HEK293 (cell line): Measurements from ENCODE around the gene SDC3.

ENCODE experiments used
- GFI1B ChIP-seq: fragments of 450-650 bp; formaldehyde crosslinking; IDR thresholded peaks from 2 replicates; pipeline ENCODE4 v1.5.1; 2016; ENCODE audit warnings: missing biosample characterization, missing genetic modification characterization
- PRDM1 ChIP-seq: fragments of 450-650 bp; formaldehyde crosslinking; IDR thresholded peaks from 2 replicates; pipeline ENCODE4; 2016; ENCODE audit warnings: missing biosample characterization, missing genetic modification characterization
- SETDB1 ChIP-seq: IDR thresholded peaks from one replicate; pipeline ENCODE4 v1.6.1; 2017; ENCODE audit warnings: mild to moderate bottlenecking, low read length, moderate library complexity, mixed read lengths; ENCODE audit not compliant: insufficient read length
- ZBTB17 ChIP-seq: fragments of 450-650 bp; formaldehyde crosslinking; IDR thresholded peaks from 2 replicates; pipeline ENCODE4 v1.5.1; 2016; ENCODE audit warnings: missing biosample characterization, missing genetic modification characterization
- ZNF10 ChIP-seq: fragments of 450-650 bp; formaldehyde crosslinking; IDR thresholded peaks from 2 replicates; pipeline ENCODE4 v1.5.1; 2017; ENCODE audit warnings: missing biosample characterization, missing genetic modification characterization
- ZNF362 ChIP-seq: fragments of 450-650 bp; formaldehyde crosslinking; IDR thresholded peaks from 2 replicates; pipeline ENCODE4 v1.5.1; 2016; ENCODE audit warnings: missing biosample characterization, missing genetic modification characterization
- ZNF621 ChIP-seq: fragments of 450-650 bp; formaldehyde crosslinking; IDR thresholded peaks from 2 replicates; pipeline ENCODE4 v1.5.1; 2017; ENCODE audit warnings: missing biosample characterization, missing genetic modification characterization
- ZNF704 ChIP-seq: fragments of 450-650 bp; formaldehyde crosslinking; IDR thresholded peaks from 2 replicates; pipeline ENCODE4 v1.5.1; 2016; ENCODE audit warnings: missing biosample characterization, missing genetic modification characterization
- ZSCAN5A ChIP-seq: fragments of 450-650 bp; formaldehyde crosslinking; IDR thresholded peaks from 2 replicates; pipeline ENCODE4 v1.5.1; 2016; ENCODE audit warnings: missing biosample characterization, missing genetic modification characterization

- TF ChIP-seq ZNF621 (tag by site-specific recombination) (no peak), ZBTB17 (tag by site-specific recombination) (no peak), PRDM1 (tag by site-specific recombination) (no peak), ZNF10 (tag by site-specific recombination) (no peak), ZNF704 (tag by site-specific recombination) (no peak), SETDB1 (no peak), ZNF362 (no peak), GFI1B (tag by site-specific recombination) (no peak), ZSCAN5A (tag by site-specific recombination) (no peak)
These were observed 6.0 kb upstream of the SDC3 start for GRCh38 chr1:30914587-30914922.
